ENCODE results near the gene RFX3. TPM values are rescaled to one million over a fixed set of nuclear protein-coding genes. Genes with fewer than 3 reads are reported as not detected.

RFX3 gene
- total RNA-seq, 1 experiment from 2014 or later: 5.7 TPM

DNA sequence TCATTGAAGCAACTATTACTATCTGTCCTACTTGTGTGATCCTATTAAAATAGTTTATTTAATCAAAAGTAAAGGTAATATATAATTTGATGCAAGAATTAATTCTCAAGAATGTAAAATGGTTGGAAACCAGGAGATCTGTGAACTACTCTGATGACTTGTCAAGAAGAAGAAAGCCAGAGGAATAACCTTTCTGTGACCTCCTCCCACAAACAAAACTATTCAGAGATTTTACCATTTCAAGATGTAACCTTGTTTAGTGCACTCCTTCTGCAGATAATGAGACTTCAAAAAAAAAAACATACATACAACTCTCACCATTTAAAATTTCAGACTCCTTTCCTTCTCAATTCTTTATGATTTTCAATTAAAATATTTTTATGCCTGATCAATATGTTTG is 79.5 kb downstream of the RFX3 start:
- CTCF ChIA-PET: no interaction called here
- Histone ChIP-seq H3K4me3 (ENCODE audit: low read depth in 2 of 2, low read length in 2 of 2) (no peak overlapping the region), H3K36me3 (ENCODE audit: control insufficient read depth, insufficient read depth, low read length) (no peaks in the 10 kb centered on the region), H3K27me3 (ENCODE audit: control insufficient read depth, insufficient read depth, low read length) (no peaks in the 10 kb centered on the region), H3K27ac (ENCODE audit: low read length) (no peak overlapping the region), H3K4me1 (ENCODE audit: control insufficient read depth, insufficient read depth, low read length) (no peaks in the 10 kb centered on the region), H3K9me3 (ENCODE audit: control insufficient read depth, insufficient read depth, low read depth, low read length) (no peaks in the 10 kb centered on the region)
- intact Hi-C loops (cut with micrococcal nuclease; ENCODE audit: unreplicated experiment): no loop called here
- no peak for DNase-seq (ENCODE audit: low read depth, low spot score)
- TF ChIP-seq SIN3A (IDR thresholded peaks at IDR 0.05; ENCODE audit: borderline replicate concordance, insufficient read depth, low read depth, low read length): no peak
- no peak for TF ChIP-seq POLR2AphosphoS5 (IDR thresholded peaks at IDR 0.05; ENCODE audit: low read depth, low read length)
- TF ChIP-seq, protein P1, sequence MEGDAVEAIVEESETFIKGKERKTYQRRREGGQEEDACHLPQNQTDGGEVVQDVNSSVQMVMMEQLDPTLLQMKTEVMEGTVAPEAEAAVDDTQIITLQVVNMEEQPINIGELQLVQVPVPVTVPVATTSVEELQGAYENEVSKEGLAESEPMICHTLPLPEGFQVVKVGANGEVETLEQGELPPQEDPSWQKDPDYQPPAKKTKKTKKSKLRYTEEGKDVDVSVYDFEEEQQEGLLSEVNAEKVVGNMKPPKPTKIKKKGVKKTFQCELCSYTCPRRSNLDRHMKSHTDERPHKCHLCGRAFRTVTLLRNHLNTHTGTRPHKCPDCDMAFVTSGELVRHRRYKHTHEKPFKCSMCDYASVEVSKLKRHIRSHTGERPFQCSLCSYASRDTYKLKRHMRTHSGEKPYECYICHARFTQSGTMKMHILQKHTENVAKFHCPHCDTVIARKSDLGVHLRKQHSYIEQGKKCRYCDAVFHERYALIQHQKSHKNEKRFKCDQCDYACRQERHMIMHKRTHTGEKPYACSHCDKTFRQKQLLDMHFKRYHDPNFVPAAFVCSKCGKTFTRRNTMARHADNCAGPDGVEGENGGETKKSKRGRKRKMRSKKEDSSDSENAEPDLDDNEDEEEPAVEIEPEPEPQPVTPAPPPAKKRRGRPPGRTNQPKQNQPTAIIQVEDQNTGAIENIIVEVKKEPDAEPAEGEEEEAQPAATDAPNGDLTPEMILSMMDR (IDR thresholded peaks at IDR 0.05): no peak
- no peak for TF ChIP-seq TCF7L2 (IDR thresholded peaks at IDR 0.05; ENCODE audit: low read depth, low read length)
- TF ChIP-seq, protein P2, sequence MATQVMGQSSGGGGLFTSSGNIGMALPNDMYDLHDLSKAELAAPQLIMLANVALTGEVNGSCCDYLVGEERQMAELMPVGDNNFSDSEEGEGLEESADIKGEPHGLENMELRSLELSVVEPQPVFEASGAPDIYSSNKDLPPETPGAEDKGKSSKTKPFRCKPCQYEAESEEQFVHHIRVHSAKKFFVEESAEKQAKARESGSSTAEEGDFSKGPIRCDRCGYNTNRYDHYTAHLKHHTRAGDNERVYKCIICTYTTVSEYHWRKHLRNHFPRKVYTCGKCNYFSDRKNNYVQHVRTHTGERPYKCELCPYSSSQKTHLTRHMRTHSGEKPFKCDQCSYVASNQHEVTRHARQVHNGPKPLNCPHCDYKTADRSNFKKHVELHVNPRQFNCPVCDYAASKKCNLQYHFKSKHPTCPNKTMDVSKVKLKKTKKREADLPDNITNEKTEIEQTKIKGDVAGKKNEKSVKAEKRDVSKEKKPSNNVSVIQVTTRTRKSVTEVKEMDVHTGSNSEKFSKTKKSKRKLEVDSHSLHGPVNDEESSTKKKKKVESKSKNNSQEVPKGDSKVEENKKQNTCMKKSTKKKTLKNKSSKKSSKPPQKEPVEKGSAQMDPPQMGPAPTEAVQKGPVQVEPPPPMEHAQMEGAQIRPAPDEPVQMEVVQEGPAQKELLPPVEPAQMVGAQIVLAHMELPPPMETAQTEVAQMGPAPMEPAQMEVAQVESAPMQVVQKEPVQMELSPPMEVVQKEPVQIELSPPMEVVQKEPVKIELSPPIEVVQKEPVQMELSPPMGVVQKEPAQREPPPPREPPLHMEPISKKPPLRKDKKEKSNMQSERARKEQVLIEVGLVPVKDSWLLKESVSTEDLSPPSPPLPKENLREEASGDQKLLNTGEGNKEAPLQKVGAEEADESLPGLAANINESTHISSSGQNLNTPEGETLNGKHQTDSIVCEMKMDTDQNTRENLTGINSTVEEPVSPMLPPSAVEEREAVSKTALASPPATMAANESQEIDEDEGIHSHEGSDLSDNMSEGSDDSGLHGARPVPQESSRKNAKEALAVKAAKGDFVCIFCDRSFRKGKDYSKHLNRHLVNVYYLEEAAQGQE (IDR thresholded peaks at IDR 0.05; ENCODE audit: insufficient read depth in 1 of 2, low read depth in 2 of 2, low read length in 1 of 2): no peak
- in situ Hi-C loops (cut with HindIII; ENCODE audit: low pct_unique_long_range_greater_than_20kb, low sequenced_read_pairs): no loop called here
- no peak for ATAC-seq
- no TSS peak for BruUV-seq (replicated peaks)
- POLR2A ChIA-PET: no interaction called here

DNA sequence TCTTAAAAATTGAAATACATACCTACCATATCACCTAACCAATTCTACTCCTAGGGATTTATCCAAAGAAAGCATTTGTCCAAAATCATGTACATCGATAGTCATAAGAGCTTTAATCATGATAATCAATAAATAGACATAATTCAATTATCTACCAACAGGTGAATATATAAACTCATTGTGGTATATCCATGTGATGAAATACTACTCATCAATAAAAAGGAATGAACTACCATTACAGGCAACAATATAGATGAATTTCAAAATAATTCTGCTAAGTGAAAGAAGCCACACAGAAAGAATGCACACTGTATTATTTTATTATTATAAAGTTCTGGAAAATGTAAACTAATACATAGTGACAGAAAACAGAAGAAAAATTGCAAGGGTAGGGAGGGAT is 81.8 kb downstream of the RFX3 start:
- TF ChIP-seq SIN3A (IDR thresholded peaks at IDR 0.05; ENCODE audit: borderline replicate concordance, insufficient read depth, low read depth, low read length): no peak
- TF ChIP-seq, protein P1 (IDR thresholded peaks at IDR 0.05): no peak
- TF ChIP-seq, protein P2 (IDR thresholded peaks at IDR 0.05; ENCODE audit: insufficient read depth in 1 of 2, low read depth in 2 of 2, low read length in 1 of 2): no peak
- no peak for TF ChIP-seq POLR2AphosphoS5 (IDR thresholded peaks at IDR 0.05; ENCODE audit: low read depth, low read length)
- TF ChIP-seq TCF7L2 (IDR thresholded peaks at IDR 0.05; ENCODE audit: low read depth, low read length): no peak
- BruUV-seq (replicated peaks): no TSS peak
- no peaks in the 10 kb centered on the region for H3K4me1 ChIP-seq (ENCODE audit: control insufficient read depth, insufficient read depth, low read length)
- CTCF ChIA-PET: no interaction called here
- ATAC-seq (no peak), DNase-seq (ENCODE audit: low read depth, low spot score) (no peak)
- POLR2A ChIA-PET: no interaction called here
- in situ Hi-C loops (cut with HindIII; ENCODE audit: low pct_unique_long_range_greater_than_20kb, low sequenced_read_pairs) (no loop called here), intact Hi-C loops (cut with micrococcal nuclease; ENCODE audit: unreplicated experiment) (no loop called here)
- H3K27ac ChIP-seq (ENCODE audit: low read length): no peak overlapping the region
- H3K27me3 ChIP-seq (ENCODE audit: control insufficient read depth, insufficient read depth, low read length): no peaks in the 10 kb centered on the region
- no peaks in the 10 kb centered on the region for H3K36me3 ChIP-seq (ENCODE audit: control insufficient read depth, insufficient read depth, low read length)
- no peaks in the 10 kb centered on the region for H3K9me3 ChIP-seq (ENCODE audit: control insufficient read depth, insufficient read depth, low read depth, low read length)
- no peak overlapping the region for H3K4me3 ChIP-seq (ENCODE audit: low read depth in 2 of 2, low read length in 2 of 2)

Measured in Panc1 (cell line).